ENCODE results near the gene CGGBP1.

Gene CGGBP1

GRCh38 chr3:88046766-88047165, 12.0 kb downstream of the CGGBP1 start:
- Mint-ChIP-seq H3K4me1 (peaks cover 5% of the 10 kb centered on the region), H3K9me3 (no peaks in the 10 kb centered on the region), H3K27me3 (ENCODE audit: low read depth) (no peaks in the 10 kb centered on the region), H3K4me3 (no peak overlapping the region), H3K36me3 (ENCODE audit: low read depth) (no peaks in the 10 kb centered on the region), H3K27ac (no peak overlapping the region)
- no peak for TF ChIP-seq CTCF (IDR thresholded peaks at IDR 0.05; ENCODE audit: unreplicated experiment in 3 of 3)

GRCh38 chr3:88044411-88044810, 14.4 kb downstream of the CGGBP1 start:
- no peaks in the 10 kb centered on the region for H3K27me3 Mint-ChIP-seq (ENCODE audit: low read depth)
- no peaks in the 10 kb centered on the region for H3K36me3 Mint-ChIP-seq (ENCODE audit: low read depth)
- peak overlapping the region in 2 of 3 experiments; percentile 47 to 54 for H3K27ac Mint-ChIP-seq
- H3K4me1 Mint-ChIP-seq = peaks cover 5% of the 10 kb centered on the region
- TF ChIP-seq CTCF (IDR thresholded peaks at IDR 0.05; ENCODE audit: unreplicated experiment in 3 of 3) = no peak
- H3K4me3 Mint-ChIP-seq = no peak overlapping the region
- peaks cover 2% of the 10 kb centered on the region for H3K9me3 Mint-ChIP-seq

GRCh38 chr3:88041005-88041404, 17.8 kb downstream of the CGGBP1 start:
- peaks cover 2% of the 10 kb centered on the region for H3K9me3 Mint-ChIP-seq
- no peaks in the 10 kb centered on the region for H3K27me3 Mint-ChIP-seq (ENCODE audit: low read depth)
- no peak overlapping the region for H3K27ac Mint-ChIP-seq
- no peaks in the 10 kb centered on the region for H3K36me3 Mint-ChIP-seq (ENCODE audit: low read depth)
- H3K4me3 Mint-ChIP-seq = no peak overlapping the region
- H3K4me1 Mint-ChIP-seq = peaks cover 5% of the 10 kb centered on the region
- no peak for TF ChIP-seq CTCF (IDR thresholded peaks at IDR 0.05; ENCODE audit: unreplicated experiment in 3 of 3)

- no peak overlapping the region for H3K27ac Mint-ChIP-seq
- peaks cover 5% of the 10 kb centered on the region for H3K4me1 Mint-ChIP-seq
- no peaks in the 10 kb centered on the region for H3K36me3 Mint-ChIP-seq (ENCODE audit: low read depth)
- H3K27me3 Mint-ChIP-seq (ENCODE audit: low read depth) = no peaks in the 10 kb centered on the region
- no peak overlapping the region for H3K4me3 Mint-ChIP-seq
- peaks cover 2% of the 10 kb centered on the region for H3K9me3 Mint-ChIP-seq
- TF ChIP-seq CTCF (IDR thresholded peaks at IDR 0.05; ENCODE audit: unreplicated experiment in 3 of 3) = no peak
Measured at GRCh38 chr3:88040529-88040928, 18.3 kb downstream of the CGGBP1 start.

GRCh38 chr3:88038566-88038965, 20.2 kb downstream of the CGGBP1 start:
- no peaks in the 10 kb centered on the region for H3K27me3 Mint-ChIP-seq (ENCODE audit: low read depth)
- no peaks in the 10 kb centered on the region for H3K36me3 Mint-ChIP-seq (ENCODE audit: low read depth)
- H3K27ac Mint-ChIP-seq = no peak overlapping the region
- H3K4me3 Mint-ChIP-seq = no peak overlapping the region
- no peaks in the 10 kb centered on the region for H3K4me1 Mint-ChIP-seq
- peaks cover 2% of the 10 kb centered on the region for H3K9me3 Mint-ChIP-seq
- TF ChIP-seq CTCF (IDR thresholded peaks at IDR 0.05; ENCODE audit: unreplicated experiment in 3 of 3) = no peak

GRCh38 chr3:88036221-88036620, 22.6 kb downstream of the CGGBP1 start:
- Mint-ChIP-seq H3K27ac (no peak overlapping the region), H3K4me3 (no peak overlapping the region), H3K27me3 (ENCODE audit: low read depth) (no peaks in the 10 kb centered on the region), H3K9me3 (peaks cover 2% of the 10 kb centered on the region), H3K4me1 (peaks cover 4% of the 10 kb centered on the region), H3K36me3 (ENCODE audit: low read depth) (no peaks in the 10 kb centered on the region)
- TF ChIP-seq CTCF (IDR thresholded peaks at IDR 0.05; ENCODE audit: unreplicated experiment in 3 of 3) = no peak
